ENCODE measurements around the gene DLG2. TPM values are rescaled to one million over a fixed set of nuclear protein-coding genes. Genes with fewer than 3 reads are reported as not detected.

Gene DLG2
- total and polyA plus RNA-seq, 4 donors = 0.30 to 5.5 (median 0.68) TPM

DNA sequence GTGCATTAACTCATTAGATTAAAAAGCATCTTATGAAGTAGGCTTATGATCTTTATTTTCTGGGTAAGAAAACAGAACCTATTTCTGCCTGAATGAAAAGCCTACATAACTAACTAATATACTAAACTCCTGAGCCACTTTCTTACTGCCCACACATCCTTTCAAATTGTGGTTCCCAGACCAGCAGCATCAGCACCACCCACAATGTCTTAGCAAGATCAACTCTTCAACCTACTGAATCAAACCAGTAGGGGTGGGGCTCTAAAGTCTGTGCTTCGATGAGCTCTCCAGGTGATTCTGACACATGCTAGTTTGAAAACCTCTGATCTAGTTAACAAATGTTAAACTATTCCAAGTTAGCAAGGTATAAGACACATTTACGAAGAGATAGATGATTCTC, 462.4 kb downstream of the DLG2 start (continued):
- TF ChIP-seq, protein P1, sequence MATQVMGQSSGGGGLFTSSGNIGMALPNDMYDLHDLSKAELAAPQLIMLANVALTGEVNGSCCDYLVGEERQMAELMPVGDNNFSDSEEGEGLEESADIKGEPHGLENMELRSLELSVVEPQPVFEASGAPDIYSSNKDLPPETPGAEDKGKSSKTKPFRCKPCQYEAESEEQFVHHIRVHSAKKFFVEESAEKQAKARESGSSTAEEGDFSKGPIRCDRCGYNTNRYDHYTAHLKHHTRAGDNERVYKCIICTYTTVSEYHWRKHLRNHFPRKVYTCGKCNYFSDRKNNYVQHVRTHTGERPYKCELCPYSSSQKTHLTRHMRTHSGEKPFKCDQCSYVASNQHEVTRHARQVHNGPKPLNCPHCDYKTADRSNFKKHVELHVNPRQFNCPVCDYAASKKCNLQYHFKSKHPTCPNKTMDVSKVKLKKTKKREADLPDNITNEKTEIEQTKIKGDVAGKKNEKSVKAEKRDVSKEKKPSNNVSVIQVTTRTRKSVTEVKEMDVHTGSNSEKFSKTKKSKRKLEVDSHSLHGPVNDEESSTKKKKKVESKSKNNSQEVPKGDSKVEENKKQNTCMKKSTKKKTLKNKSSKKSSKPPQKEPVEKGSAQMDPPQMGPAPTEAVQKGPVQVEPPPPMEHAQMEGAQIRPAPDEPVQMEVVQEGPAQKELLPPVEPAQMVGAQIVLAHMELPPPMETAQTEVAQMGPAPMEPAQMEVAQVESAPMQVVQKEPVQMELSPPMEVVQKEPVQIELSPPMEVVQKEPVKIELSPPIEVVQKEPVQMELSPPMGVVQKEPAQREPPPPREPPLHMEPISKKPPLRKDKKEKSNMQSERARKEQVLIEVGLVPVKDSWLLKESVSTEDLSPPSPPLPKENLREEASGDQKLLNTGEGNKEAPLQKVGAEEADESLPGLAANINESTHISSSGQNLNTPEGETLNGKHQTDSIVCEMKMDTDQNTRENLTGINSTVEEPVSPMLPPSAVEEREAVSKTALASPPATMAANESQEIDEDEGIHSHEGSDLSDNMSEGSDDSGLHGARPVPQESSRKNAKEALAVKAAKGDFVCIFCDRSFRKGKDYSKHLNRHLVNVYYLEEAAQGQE (IDR thresholded peaks at IDR 0.05) = no peak
- TF ChIP-seq RXRA (IDR thresholded peaks at IDR 0.05) (no peak), TAF1 (conservative IDR thresholded peaks at IDR 0.05) (no peak)

DNA sequence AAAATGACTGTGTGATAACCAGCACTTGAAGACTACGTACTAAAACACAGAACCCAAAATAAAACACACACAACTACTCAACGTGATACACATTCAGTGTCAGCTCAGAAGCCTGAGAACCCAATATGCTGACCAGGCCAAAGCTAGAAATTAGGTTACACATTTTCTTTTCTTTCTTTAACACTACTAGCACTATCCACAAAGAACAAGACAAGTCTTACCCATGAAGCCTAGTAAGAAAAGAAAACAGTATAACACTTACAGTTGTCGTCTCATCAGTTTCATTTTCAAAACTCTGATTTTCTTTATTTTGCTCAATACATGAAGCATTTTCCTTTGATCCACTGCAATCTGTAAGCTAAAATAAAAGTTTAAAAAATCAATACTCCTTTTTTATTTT, 472.9 kb downstream of the DLG2 start:
- H3K36me3 ChIP-seq (ENCODE audit: control insufficient read depth in 4 of 4, insufficient read depth in 3 of 4, low read depth in 1 of 4, low read length in 3 of 4) = no peaks in the 10 kb centered on the region
- WGBS = 78% methylated on average over 3 of the region's 3 CpGs
- H3K9me3 ChIP-seq (ENCODE audit: control insufficient read depth in 4 of 4, low read length in 3 of 4) = peaks cover 0 to 2% (median 0%) of the 10 kb centered on the region in 4 donors
- H3K4me1 ChIP-seq (ENCODE audit: control insufficient read depth in 4 of 4, insufficient read depth in 4 of 4, low read length in 3 of 4) = no peaks in the 10 kb centered on the region
- H3K27me3 ChIP-seq (ENCODE audit: control insufficient read depth in 4 of 4, insufficient read depth in 4 of 4, low read length in 3 of 4) = no peaks in the 10 kb centered on the region
- no peak for TF ChIP-seq NR2F2 (IDR thresholded peaks at IDR 0.05)
- H3K4me3 ChIP-seq (ENCODE audit: low read depth in 1 of 3, low read length in 3 of 3) = no peak overlapping the region
- H3K9ac ChIP-seq (ENCODE audit: low read depth in 1 of 2, low read length in 2 of 2) = no peak overlapping the region
- DNase-seq (ENCODE audit: low spot score) = no peak
- H3K27ac ChIP-seq (ENCODE audit: low read depth in 1 of 2, low read length in 2 of 2) = no peak overlapping the region

DNA sequence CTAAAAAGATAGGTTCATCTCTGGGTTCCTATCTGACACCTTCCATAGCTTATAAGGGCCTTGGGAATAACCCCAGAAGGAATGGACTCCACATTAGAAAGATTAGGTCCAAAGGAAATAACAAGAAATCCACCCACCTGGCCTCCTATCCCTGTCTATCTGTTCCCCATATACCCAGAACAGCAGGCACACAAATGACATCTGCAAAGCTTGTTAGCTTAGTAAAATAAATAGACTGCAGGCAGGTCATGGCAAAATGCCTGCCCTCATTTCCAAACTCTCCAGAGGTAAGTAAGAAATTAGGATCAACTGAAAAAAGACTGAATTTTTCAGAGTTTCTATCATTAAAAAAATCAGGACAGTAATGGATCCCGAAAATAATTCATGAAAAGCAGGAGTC, 489.5 kb downstream of the DLG2 start:
- 67% methylated on average over 1 of the region's 1 CpG for WGBS
- no peaks in the 10 kb centered on the region for H3K36me3 ChIP-seq (ENCODE audit: control insufficient read depth in 4 of 4, insufficient read depth in 3 of 4, low read depth in 1 of 4, low read length in 3 of 4)

More for the DNA sequence above, 489.5 kb downstream of the DLG2 start:
- Histone ChIP-seq H3K27me3 (ENCODE audit: control insufficient read depth in 4 of 4, insufficient read depth in 4 of 4, low read length in 3 of 4) (no peaks in the 10 kb centered on the region), H3K9me3 (ENCODE audit: control insufficient read depth in 4 of 4, low read length in 3 of 4) (no peaks in the 10 kb centered on the region), H3K9ac (ENCODE audit: low read depth in 1 of 2, low read length in 2 of 2) (no peak overlapping the region), H3K4me3 (ENCODE audit: low read depth in 1 of 3, low read length in 3 of 3) (no peak overlapping the region), H3K4me1 (ENCODE audit: control insufficient read depth in 4 of 4, insufficient read depth in 4 of 4, low read length in 3 of 4) (peaks cover 0 to 11% (median 3%) of the 10 kb centered on the region in 4 donors), H3K27ac (ENCODE audit: low read depth in 1 of 2, low read length in 2 of 2) (no peak overlapping the region)
- TF ChIP-seq HNF4A (conservative IDR thresholded peaks at IDR 0.05) (peak; percentile 13 to 30), FOXA1 (IDR thresholded peaks at IDR 0.05) (no peak), RAD21 (IDR thresholded peaks at IDR 0.05) (peak; percentile 10 to 27), RXRA (IDR thresholded peaks at IDR 0.05) (peak; percentile 30 to 53), EGR1 (IDR thresholded peaks at IDR 0.05; ENCODE audit: low read depth in 2 of 2) (no peak), NR2F2 (IDR thresholded peaks at IDR 0.05) (no peak), FOXA2 (IDR thresholded peaks at IDR 0.05) (peak; percentile 61), SP1 (IDR thresholded peaks at IDR 0.05) (peak; percentile 40), HNF4G (IDR thresholded peaks at IDR 0.05) (no peak), JUND (IDR thresholded peaks at IDR 0.05) (no peak), TAF1 (conservative IDR thresholded peaks at IDR 0.05) (no peak), YY1 (IDR thresholded peaks at IDR 0.05) (peak; percentile 58), GABPA (IDR thresholded peaks at IDR 0.05 in 1 of 2, conservative IDR thresholded peaks at IDR 0.05 in 1 of 2) (no peak)
- TF ChIP-seq, protein P2, sequence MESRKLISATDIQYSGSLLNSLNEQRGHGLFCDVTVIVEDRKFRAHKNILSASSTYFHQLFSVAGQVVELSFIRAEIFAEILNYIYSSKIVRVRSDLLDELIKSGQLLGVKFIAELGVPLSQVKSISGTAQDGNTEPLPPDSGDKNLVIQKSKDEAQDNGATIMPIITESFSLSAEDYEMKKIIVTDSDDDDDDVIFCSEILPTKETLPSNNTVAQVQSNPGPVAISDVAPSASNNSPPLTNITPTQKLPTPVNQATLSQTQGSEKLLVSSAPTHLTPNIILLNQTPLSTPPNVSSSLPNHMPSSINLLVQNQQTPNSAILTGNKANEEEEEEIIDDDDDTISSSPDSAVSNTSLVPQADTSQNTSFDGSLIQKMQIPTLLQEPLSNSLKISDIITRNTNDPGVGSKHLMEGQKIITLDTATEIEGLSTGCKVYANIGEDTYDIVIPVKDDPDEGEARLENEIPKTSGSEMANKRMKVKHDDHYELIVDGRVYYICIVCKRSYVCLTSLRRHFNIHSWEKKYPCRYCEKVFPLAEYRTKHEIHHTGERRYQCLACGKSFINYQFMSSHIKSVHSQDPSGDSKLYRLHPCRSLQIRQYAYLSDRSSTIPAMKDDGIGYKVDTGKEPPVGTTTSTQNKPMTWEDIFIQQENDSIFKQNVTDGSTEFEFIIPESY (IDR thresholded peaks at IDR 0.05) = no peak
- TF ChIP-seq, protein P3, sequence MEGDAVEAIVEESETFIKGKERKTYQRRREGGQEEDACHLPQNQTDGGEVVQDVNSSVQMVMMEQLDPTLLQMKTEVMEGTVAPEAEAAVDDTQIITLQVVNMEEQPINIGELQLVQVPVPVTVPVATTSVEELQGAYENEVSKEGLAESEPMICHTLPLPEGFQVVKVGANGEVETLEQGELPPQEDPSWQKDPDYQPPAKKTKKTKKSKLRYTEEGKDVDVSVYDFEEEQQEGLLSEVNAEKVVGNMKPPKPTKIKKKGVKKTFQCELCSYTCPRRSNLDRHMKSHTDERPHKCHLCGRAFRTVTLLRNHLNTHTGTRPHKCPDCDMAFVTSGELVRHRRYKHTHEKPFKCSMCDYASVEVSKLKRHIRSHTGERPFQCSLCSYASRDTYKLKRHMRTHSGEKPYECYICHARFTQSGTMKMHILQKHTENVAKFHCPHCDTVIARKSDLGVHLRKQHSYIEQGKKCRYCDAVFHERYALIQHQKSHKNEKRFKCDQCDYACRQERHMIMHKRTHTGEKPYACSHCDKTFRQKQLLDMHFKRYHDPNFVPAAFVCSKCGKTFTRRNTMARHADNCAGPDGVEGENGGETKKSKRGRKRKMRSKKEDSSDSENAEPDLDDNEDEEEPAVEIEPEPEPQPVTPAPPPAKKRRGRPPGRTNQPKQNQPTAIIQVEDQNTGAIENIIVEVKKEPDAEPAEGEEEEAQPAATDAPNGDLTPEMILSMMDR (IDR thresholded peaks at IDR 0.05; ENCODE audit: low read depth, low read length, missing input control) = no peak
- TF ChIP-seq, protein P4, sequence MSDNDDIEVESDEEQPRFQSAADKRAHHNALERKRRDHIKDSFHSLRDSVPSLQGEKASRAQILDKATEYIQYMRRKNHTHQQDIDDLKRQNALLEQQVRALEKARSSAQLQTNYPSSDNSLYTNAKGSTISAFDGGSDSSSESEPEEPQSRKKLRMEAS (IDR thresholded peaks at IDR 0.05) = no peak
- TF ChIP-seq, protein P5, sequence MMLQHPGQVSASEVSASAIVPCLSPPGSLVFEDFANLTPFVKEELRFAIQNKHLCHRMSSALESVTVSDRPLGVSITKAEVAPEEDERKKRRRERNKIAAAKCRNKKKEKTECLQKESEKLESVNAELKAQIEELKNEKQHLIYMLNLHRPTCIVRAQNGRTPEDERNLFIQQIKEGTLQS (IDR thresholded peaks at IDR 0.05) = no peak
- TF ChIP-seq, protein P1 (IDR thresholded peaks at IDR 0.05) = no peak
- DNase-seq (ENCODE audit: low spot score) = no peak
